Neuronal stem cell (in vitro differentiated cells): ENCODE data around the gene LEFTY2.

Experiments
- DNase-seq: peaks from one replicate; pipeline ENCODE4 v3.0.0-alpha.2; 2013; ENCODE audit warnings: low spot score
- H2AFZ ChIP-seq: one replicate; pipeline ENCODE4 v1.6.1; 2013; ENCODE audit warnings: mild to moderate bottlenecking, low read length, inconsistent platforms
- H2AK5ac ChIP-seq: 2 replicates; pipeline ENCODE4 v1.6.1; 2013; ENCODE audit warnings: low read depth, mild to moderate bottlenecking, inconsistent platforms, low read length, moderate library complexity, mixed read lengths
- H2BK120ac ChIP-seq: 2 replicates; pipeline ENCODE4 v1.6.1; 2013; ENCODE audit warnings: low read depth, mild to moderate bottlenecking, inconsistent platforms, low read length, moderate library complexity, mixed read lengths
- H2BK12ac ChIP-seq: one replicate; pipeline ENCODE4 v1.6.1; 2013; ENCODE audit warnings: low read length, inconsistent platforms
- H2BK15ac ChIP-seq: 2 replicates; pipeline ENCODE4 v1.6.1; 2013; ENCODE audit warnings: mild to moderate bottlenecking, low read length, inconsistent platforms, mixed read lengths
- H2BK5ac ChIP-seq: one replicate; pipeline ENCODE4 v1.6.1; 2013; ENCODE audit warnings: inconsistent platforms, mild to moderate bottlenecking, low read length, moderate library complexity
- H3K14ac ChIP-seq: one replicate; pipeline ENCODE4 v1.6.1; 2013; ENCODE audit warnings: low read length, inconsistent platforms
- H3K18ac ChIP-seq: 2 replicates; pipeline ENCODE4 v1.6.1; 2013; ENCODE audit warnings: low read length, inconsistent platforms
- H3K23ac ChIP-seq: 2 replicates; pipeline ENCODE4 v1.6.1; 2013; ENCODE audit warnings: low read depth, mild to moderate bottlenecking, mixed read lengths, low read length, inconsistent platforms; ENCODE audit not compliant: poor library complexity
- H3K27ac ChIP-seq: replicated peaks from 3 replicates; pipeline ENCODE4 v1.5.1; 2013; ENCODE audit warnings: low read length, inconsistent platforms
- H3K27me3 ChIP-seq, 3 experiments: 2 replicates each; pipeline ENCODE4 v1.6.1; 2013; ENCODE audit warnings: low read length in 3 of 3, mild to moderate bottlenecking in 2 of 3, inconsistent platforms in 1 of 3, low read depth in 1 of 3, mixed read lengths in 1 of 3, moderate library complexity in 1 of 3; ENCODE audit not compliant: control insufficient read depth in 3 of 3, insufficient read depth in 3 of 3
- H3K36me3 ChIP-seq, 2 donors: replicated peaks in 1 of 2; 2 replicates each; pipeline ENCODE4 v1.6.1; 2013; ENCODE audit warnings: low read length in 2 of 2; ENCODE audit not compliant: control insufficient read depth in 2 of 2, insufficient read depth in 2 of 2
- H3K4ac ChIP-seq: 2 replicates; pipeline ENCODE4 v1.6.1; 2013; ENCODE audit warnings: inconsistent platforms, mild to moderate bottlenecking, low read length, moderate library complexity
- H3K4me1 ChIP-seq, 2 donors: 1 replicate in 1 of 2; 2 replicates in 1 of 2; pipeline ENCODE4 v1.6.1; 2013; ENCODE audit warnings: low read length in 2 of 2, low read depth in 1 of 2; ENCODE audit not compliant: control insufficient read depth in 2 of 2, insufficient read depth in 1 of 2
- H3K4me2 ChIP-seq: one replicate; pipeline ENCODE4 v1.6.1; 2013; ENCODE audit warnings: mild to moderate bottlenecking, low read length, inconsistent platforms; ENCODE audit not compliant: insufficient read depth, poor library complexity, severe bottlenecking
- H3K4me3 ChIP-seq, 2 donors: 2 replicates each; pipeline ENCODE4 v1.5.1; 2013; ENCODE audit warnings: low read length in 2 of 2, mild to moderate bottlenecking in 2 of 2, inconsistent platforms in 1 of 2, moderate library complexity in 1 of 2
- H3K79me1 ChIP-seq: one replicate; pipeline ENCODE4 v1.6.1; 2013; ENCODE audit warnings: low read depth, mild to moderate bottlenecking, inconsistent platforms, low read length, moderate library complexity
- H3K9ac ChIP-seq: one replicate; pipeline ENCODE4 v1.6.1; 2013; ENCODE audit warnings: mild to moderate bottlenecking, low read depth, low read length, inconsistent platforms; ENCODE audit not compliant: poor library complexity
- H3K9me3 ChIP-seq, 2 donors: replicated peaks in 1 of 2; 2 replicates each; pipeline versions ENCODE3 to v1.6.1; 2013; ENCODE audit warnings: low read length in 2 of 2, mild to moderate bottlenecking in 2 of 2, inconsistent platforms in 1 of 2, low read depth in 1 of 2, mixed read lengths in 1 of 2, moderate library complexity in 1 of 2; ENCODE audit not compliant: control insufficient read depth in 2 of 2, insufficient read depth in 1 of 2
- H4K8ac ChIP-seq: one replicate; pipeline ENCODE4 v1.6.1; 2013; ENCODE audit warnings: low read depth, mild to moderate bottlenecking, inconsistent platforms, low read length, moderate library complexity
- H4K91ac ChIP-seq: one replicate; pipeline ENCODE4 v1.6.1; 2013; ENCODE audit warnings: low read length, low read depth, mild to moderate bottlenecking, inconsistent platforms; ENCODE audit not compliant: poor library complexity
- WGBS, 2 donors: extraction: QIAGEN DNeasy Blood & Tissue Kit; methylation state at CpG; one replicate each; pipeline ENCODE4 v1.1.7; 2013; ENCODE audit warnings: missing lambda C conversion rate in 2 of 2, mixed read lengths in 1 of 2; ENCODE audit not compliant: insufficient read length in 2 of 2, insufficient replicate concordance in 1 of 2; ENCODE audit errors: extremely low coverage in 2 of 2; 5-methylcytosine and 5-hydroxymethylcytosine counted together

LEFTY2 gene

DNA sequence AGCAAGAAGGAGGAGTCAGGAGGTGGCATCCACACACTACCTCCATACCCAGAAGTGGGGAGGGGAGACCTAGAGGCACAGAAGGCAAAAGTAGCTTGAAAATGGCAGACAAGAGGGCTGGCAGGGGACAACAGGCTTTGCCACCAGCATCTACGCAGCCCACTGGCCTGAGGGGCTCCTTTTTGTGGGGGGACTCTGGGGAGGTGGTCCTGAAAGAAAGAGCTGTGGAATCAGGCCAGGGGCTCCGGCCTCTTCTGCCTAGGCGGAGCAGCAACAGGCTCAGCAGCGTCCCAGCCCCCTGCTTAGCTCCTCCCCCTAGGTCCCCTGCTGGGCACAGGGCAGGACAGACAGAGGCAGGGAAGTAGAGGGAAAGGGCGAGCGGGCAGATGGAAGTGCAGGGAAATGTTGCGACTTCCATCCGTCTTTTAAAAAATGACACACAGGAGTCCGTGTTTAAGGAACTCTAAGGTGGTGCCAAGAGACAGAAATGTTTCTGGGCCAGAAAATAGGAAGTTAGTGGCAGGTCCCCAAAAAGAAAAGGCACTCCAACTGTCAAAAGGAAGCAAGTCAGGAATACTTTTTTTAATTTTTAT, 10.0 kb upstream of the LEFTY2 start:
- Histone ChIP-seq H3K79me1 (no peaks in the 10 kb centered on the region), H3K36me3 (no peaks in the 10 kb centered on the region), H3K23ac (peak overlapping the region; percentile 57), H3K27me3 (peaks cover 0 to 20% (median 6%) of the 10 kb centered on the region in 3 experiments), H2BK12ac (no peak overlapping the region), H2BK120ac (peak overlapping the region; percentile 16), H3K4me3 (no peak overlapping the region), H3K9ac (no peak overlapping the region), H4K91ac (no peak overlapping the region), H4K8ac (peak overlapping the region; percentile 1), H3K4me2 (no peak overlapping the region), H3K9me3 (no peaks in the 10 kb centered on the region), H2BK5ac (peak overlapping the region; percentile 60), H2AK5ac (peak overlapping the region; percentile 36), H3K18ac (peak overlapping the region; percentile 78), H3K14ac (no peak overlapping the region), H3K27ac (no peak overlapping the region), H3K4me1 (peaks cover 1 to 22% of the 10 kb centered on the region in 2 donors), H3K4ac (no peak overlapping the region), H2BK15ac (peak overlapping the region; percentile 73), H2AFZ (peak overlapping the region; percentile 59)
- WGBS, 2 donors = no CpG with 5 or more reads among the region's 9 CpGs
- DNase-seq = no peak

DNA sequence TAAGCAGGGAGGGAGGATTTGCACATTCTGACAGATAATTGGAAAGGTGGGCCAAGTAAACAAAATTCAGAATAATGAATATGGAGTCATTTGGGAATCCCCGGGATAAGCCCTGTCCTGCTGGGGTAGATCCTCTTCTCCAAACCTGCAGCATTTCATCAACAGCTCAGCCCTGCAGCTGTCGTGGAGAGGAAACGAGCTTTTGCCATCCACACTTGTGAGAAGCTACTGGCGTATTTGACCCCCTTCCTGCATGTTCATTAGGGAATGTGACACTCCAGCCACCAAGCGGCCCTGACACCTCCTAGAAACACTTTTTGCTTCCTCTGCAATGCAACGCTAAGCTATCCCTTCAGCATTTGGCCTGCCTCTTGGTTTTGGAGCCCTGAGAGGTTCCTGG, 8.0 kb upstream of the LEFTY2 start:
- no peaks in the 10 kb centered on the region for H3K36me3 ChIP-seq
- DNase-seq = no peak

DNA sequence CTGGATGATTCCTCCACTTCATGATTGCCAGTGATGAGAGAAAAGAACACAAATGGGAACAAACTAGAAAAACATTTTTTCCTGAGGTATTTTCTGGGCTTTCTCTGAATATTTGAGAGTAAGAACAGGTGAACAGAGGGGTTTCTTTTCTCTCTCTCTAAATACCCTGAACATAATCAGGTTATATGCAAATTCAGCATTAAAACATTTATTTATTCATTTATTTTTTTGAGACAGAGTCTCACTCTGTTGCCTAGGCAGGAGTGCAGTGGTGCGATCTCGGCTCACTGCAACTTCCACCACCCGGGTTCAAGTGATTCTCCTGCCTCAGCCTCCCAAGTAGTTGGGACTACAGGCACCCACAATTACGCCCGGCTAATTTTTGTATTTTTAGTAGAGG, 5.8 kb upstream of the LEFTY2 start:
- no peak overlapping the region for H3K9ac ChIP-seq
- no peaks in the 10 kb centered on the region for H3K36me3 ChIP-seq
- H3K27me3 ChIP-seq = peaks cover 0 to 17% (median 12%) of the 10 kb centered on the region in 3 experiments
- H3K9me3 ChIP-seq = no peaks in the 10 kb centered on the region
- no peak overlapping the region for H2BK5ac ChIP-seq
- H3K23ac ChIP-seq = no peak overlapping the region
- no peak overlapping the region for H2BK12ac ChIP-seq
- DNase-seq = no peak
- no peak overlapping the region for H2AFZ ChIP-seq
- H3K27ac ChIP-seq = no peak overlapping the region
- no peak overlapping the region for H3K14ac ChIP-seq
- no peak overlapping the region for H3K4ac ChIP-seq
- no peak overlapping the region for H3K18ac ChIP-seq
- no peak overlapping the region for H4K8ac ChIP-seq
- H2BK120ac ChIP-seq = no peak overlapping the region
- peaks cover 23 to 41% of the 10 kb centered on the region in 2 donors for H3K4me1 ChIP-seq
- H2AK5ac ChIP-seq = no peak overlapping the region
- H4K91ac ChIP-seq = no peak overlapping the region
- WGBS, 2 donors = no CpG with 5 or more reads among the region's 5 CpGs
- H3K4me3 ChIP-seq = no peak overlapping the region
- no peaks in the 10 kb centered on the region for H3K79me1 ChIP-seq
- H2BK15ac ChIP-seq = no peak overlapping the region
- H3K4me2 ChIP-seq = no peak overlapping the region

More for the DNA sequence above, 8.0 kb upstream of the LEFTY2 start:
- Histone ChIP-seq H3K4me3 (no peak overlapping the region), H3K9me3 (no peaks in the 10 kb centered on the region), H3K14ac (no peak overlapping the region), H2BK5ac (no peak overlapping the region), H2BK120ac (no peak overlapping the region), H2BK15ac (no peak overlapping the region), H3K27me3 (peaks cover 0 to 17% (median 8%) of the 10 kb centered on the region in 3 experiments), H2AK5ac (no peak overlapping the region), H3K4me1 (peaks cover 17 to 36% of the 10 kb centered on the region in 2 donors), H3K27ac (no peak overlapping the region), H3K4me2 (no peak overlapping the region), H3K23ac (no peak overlapping the region), H4K91ac (no peak overlapping the region), H4K8ac (no peak overlapping the region), H2AFZ (peak overlapping the region; percentile 53), H3K18ac (peak overlapping the region; percentile 7), H3K4ac (no peak overlapping the region), H3K9ac (no peak overlapping the region), H3K79me1 (no peaks in the 10 kb centered on the region), H2BK12ac (no peak overlapping the region)
- no CpG with 5 or more reads among the region's 6 CpGs for WGBS, 2 donors

DNA sequence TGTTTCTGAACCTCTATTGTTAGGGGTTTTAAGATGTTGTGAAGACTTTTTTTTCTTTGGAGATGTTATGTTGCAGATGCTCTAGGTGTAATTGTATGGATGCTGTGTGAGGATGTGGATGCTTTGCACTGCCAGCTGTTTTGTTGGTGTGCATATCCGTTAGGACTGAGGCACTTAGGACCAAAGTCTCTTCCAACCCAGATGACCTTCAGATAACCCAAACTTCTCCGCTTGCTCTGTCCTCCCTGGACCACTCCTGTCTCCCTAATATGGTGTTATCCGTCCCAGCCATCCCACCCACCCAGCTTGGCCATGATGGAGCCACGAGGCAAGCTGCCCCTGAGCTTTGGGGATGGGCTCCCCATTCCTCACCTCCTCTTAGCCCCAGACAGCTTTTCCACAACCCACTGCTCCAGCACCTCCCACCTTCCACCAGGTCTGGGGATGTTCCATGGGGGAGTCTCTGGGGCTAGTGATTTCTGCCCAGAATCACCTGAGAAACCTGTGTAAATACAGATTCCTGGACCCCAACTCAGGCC, 5.1 kb upstream of the LEFTY2 start:
- Histone ChIP-seq H2BK120ac (no peak overlapping the region), H2BK15ac (no peak overlapping the region), H3K36me3 (no peaks in the 10 kb centered on the region), H2AK5ac (peak overlapping the region; percentile 64), H3K4ac (no peak overlapping the region), H3K79me1 (no peaks in the 10 kb centered on the region), H2BK12ac (no peak overlapping the region), H3K4me2 (peak overlapping the region; percentile 20), H3K18ac (peak overlapping the region; percentile 88), H3K23ac (no peak overlapping the region), H3K27ac (peak overlapping the region; percentile 32), H3K4me1 (peaks cover 29 to 46% of the 10 kb centered on the region in 2 donors), H3K27me3 (peaks cover 0 to 17% (median 13%) of the 10 kb centered on the region in 3 experiments), H2AFZ (no peak overlapping the region), H3K14ac (no peak overlapping the region), H3K9ac (no peak overlapping the region), H3K9me3 (no peaks in the 10 kb centered on the region), H3K4me3 (no peak overlapping the region), H4K8ac (no peak overlapping the region), H2BK5ac (no peak overlapping the region), H4K91ac (no peak overlapping the region)
- WGBS, 2 donors = no CpG with 5 or more reads among the region's 4 CpGs
- DNase-seq = no peak
